Caco-2 (cell line): ENCODE results near the gene TMCO6. TPM values are rescaled to one million over a fixed set of nuclear protein-coding genes. Genes with fewer than 3 reads are reported as not detected.

Experiments used
- BruUV-seq: library from RNA; stranded (reverse); fragments of 400-500 nt; replicated peaks from 2 replicates; lab custom pipeline; 2021; lab: Mats Ljungman, UMichigan
- CTCF ChIA-PET: fragments of 300-600 bp; sonication (Branson Sonifier 250); formaldehyde crosslinking; loops from one replicate; lab custom pipeline; 2022; ENCODE audit warnings: antibody characterized with exemption; lab: Charles Lee
- POLR2A ChIA-PET: fragments of 300-600 bp; sonication (Branson Sonifier 250); formaldehyde crosslinking; loops from one replicate; lab custom pipeline; 2022; ENCODE audit warnings: antibody characterized with exemption; lab: Charles Lee
- DNase-seq, 2 experiments: peaks; one replicate each; pipeline versions ENCODE4 v3.0.0 to v3.0.0-alpha.2; 2020 to 2022
- H3K27me3 ChIP-seq: replicated peaks from 2 replicates; pipeline ENCODE4 v1.6.0; 2011; ENCODE audit warnings: low read length; ENCODE audit not compliant: control insufficient read depth, insufficient read depth
- H3K36me3 ChIP-seq: 2 replicates; pipeline ENCODE4 v1.5.1; 2011; ENCODE audit warnings: low read length; ENCODE audit not compliant: control insufficient read depth, insufficient read depth
- H3K4me1 ChIP-seq: fragments of 250-450 bp; sonication (Bioruptor Pico); 2 replicates; pipeline ENCODE4 v1.5.1; 2020; ENCODE audit warnings: mild to moderate bottlenecking
- H3K4me3 ChIP-seq: 2 replicates; pipeline ENCODE4 v1.5.1; 2011; ENCODE audit warnings: low read depth, mild to moderate bottlenecking, control low read depth, low read length
- H3K9me3 ChIP-seq: fragments of 250-450 bp; sonication (Bioruptor Pico); 2 replicates; pipeline ENCODE4 v1.5.1; 2020; ENCODE audit warnings: mild to moderate bottlenecking, moderate library complexity
- H3K27ac Mint-ChIP-seq: one replicate; pipeline ENCODE4 v1.8.0; 2022; ENCODE audit warnings: mixed read lengths; ENCODE audit not compliant: unreplicated experiment
- H3K27me3 Mint-ChIP-seq: one replicate; pipeline ENCODE4 v1.8.0; 2022; ENCODE audit warnings: mixed read lengths; ENCODE audit not compliant: insufficient read depth, unreplicated experiment
- H3K36me3 Mint-ChIP-seq: one replicate; pipeline ENCODE4 v1.8.0; 2022; ENCODE audit warnings: mild to moderate bottlenecking, mixed read lengths; ENCODE audit not compliant: insufficient read depth, unreplicated experiment
- H3K4me1 Mint-ChIP-seq: one replicate; pipeline ENCODE4 v1.8.0; 2022; ENCODE audit warnings: low read depth, mixed read lengths; ENCODE audit not compliant: unreplicated experiment
- H3K4me3 Mint-ChIP-seq: one replicate; pipeline ENCODE4 v1.8.0; 2022; ENCODE audit warnings: mild to moderate bottlenecking, moderate library complexity, mixed read lengths; ENCODE audit not compliant: unreplicated experiment
- H3K9me3 Mint-ChIP-seq: one replicate; pipeline ENCODE4 v1.8.0; 2022; ENCODE audit warnings: mixed read lengths; ENCODE audit not compliant: unreplicated experiment
- CTCF ChIP-seq, 2 experiments: fragments of 200-600 bp in 1 of 2; IDR thresholded peaks; 1 replicate in 1 of 2; 2 replicates in 1 of 2; pipeline versions ENCODE4 v1.5.1 to v1.8.0; 2011 to 2022; ENCODE audit warnings: antibody characterized with exemption in 1 of 2, control low read depth in 1 of 2, inconsistent platforms in 1 of 2, low read depth in 1 of 2, low read length in 1 of 2, mild to moderate bottlenecking in 1 of 2, moderate library complexity in 1 of 2; ENCODE audit not compliant: insufficient read depth in 1 of 2, severe bottlenecking in 1 of 2, unreplicated experiment in 1 of 2
- intact Hi-C: fragments of 100-400 bp; cut with micrococcal nuclease; formaldehyde crosslinking; loops from one replicate; pipeline ENCODE4 v1.10.0; 2022; ENCODE audit not compliant: unreplicated experiment
- total RNA-seq: library from RNA; stranded (reverse); gene quantifications from 2 replicates; pipeline ENCODE4 v1.2.3, GENCODE V29; 2022

Gene TMCO6
- total RNA-seq, 1 experiment from 2014 or later, result 37.8 TPM

GRCh38 chr5:140671472-140672125 lies 32.3 kb downstream of the TMCO6 start:
- no peak for DNase-seq
- CTCF ChIA-PET, result interaction anchor here (1.1 kb wide), 1 partner anchor 24 kb away, joined by 4 read pairs; the partner anchor contains the start of gene IK
- POLR2A ChIA-PET, result interaction anchor here (0.6 kb wide), 1 partner anchor 120 kb away, joined by 4 read pairs; no protein-coding TSS in a partner anchor
- no TSS peak for BruUV-seq
- Mint-ChIP-seq H3K4me1 (peaks cover 2% of the 10 kb centered on the region), H3K9me3 (peaks cover 2% of the 10 kb centered on the region), H3K27me3 (no peaks in the 10 kb centered on the region), H3K4me3 (no peak overlapping the region), H3K27ac (no peak overlapping the region), H3K36me3 (peaks cover 72% of the 10 kb centered on the region)
- Histone ChIP-seq H3K9me3 (no peaks in the 10 kb centered on the region), H3K27me3 (no peaks in the 10 kb centered on the region), H3K4me1 (no peaks in the 10 kb centered on the region), H3K36me3 (peaks cover 4% of the 10 kb centered on the region; the same call in 1 of the 2 replicates), H3K4me3 (no peak overlapping the region)
- TF ChIP-seq CTCF (IDR thresholded peaks at IDR 0.05; ENCODE audit: insufficient read depth in 1 of 2, low read depth in 1 of 2, low read length in 1 of 2, severe bottlenecking in 1 of 2, unreplicated experiment in 1 of 2), result no peak
- intact Hi-C loops, result no loop called here

GRCh38 chr5:140672455-140673186 lies 33.4 kb downstream of the TMCO6 start:
- H3K4me1 Mint-ChIP-seq, result no peaks in the 10 kb centered on the region
- H3K4me1 ChIP-seq, result no peaks in the 10 kb centered on the region
- H3K9me3 Mint-ChIP-seq, result no peaks in the 10 kb centered on the region
- peaks cover 62% of the 10 kb centered on the region for H3K36me3 Mint-ChIP-seq
- no peaks in the 10 kb centered on the region for H3K27me3 ChIP-seq
- no peaks in the 10 kb centered on the region for H3K9me3 ChIP-seq
- intact Hi-C loops, result no loop called here
- no TSS peak for BruUV-seq
- no peak overlapping the region for H3K4me3 Mint-ChIP-seq
- H3K36me3 ChIP-seq, result peaks cover 5% of the 10 kb centered on the region
- H3K4me3 ChIP-seq, result no peak overlapping the region
- no peak overlapping the region for H3K27ac Mint-ChIP-seq
- no peak for TF ChIP-seq CTCF (IDR thresholded peaks at IDR 0.05; ENCODE audit: insufficient read depth in 1 of 2, low read depth in 1 of 2, low read length in 1 of 2, severe bottlenecking in 1 of 2, unreplicated experiment in 1 of 2)
- DNase-seq, result no peak
- ChIA-PET POLR2A (no interaction called here), CTCF (interaction anchor here (1.1 kb wide), 1 partner anchor 25 kb away, joined by 4 read pairs; the partner anchor contains the start of gene IK)
- no peaks in the 10 kb centered on the region for H3K27me3 Mint-ChIP-seq

DNA sequence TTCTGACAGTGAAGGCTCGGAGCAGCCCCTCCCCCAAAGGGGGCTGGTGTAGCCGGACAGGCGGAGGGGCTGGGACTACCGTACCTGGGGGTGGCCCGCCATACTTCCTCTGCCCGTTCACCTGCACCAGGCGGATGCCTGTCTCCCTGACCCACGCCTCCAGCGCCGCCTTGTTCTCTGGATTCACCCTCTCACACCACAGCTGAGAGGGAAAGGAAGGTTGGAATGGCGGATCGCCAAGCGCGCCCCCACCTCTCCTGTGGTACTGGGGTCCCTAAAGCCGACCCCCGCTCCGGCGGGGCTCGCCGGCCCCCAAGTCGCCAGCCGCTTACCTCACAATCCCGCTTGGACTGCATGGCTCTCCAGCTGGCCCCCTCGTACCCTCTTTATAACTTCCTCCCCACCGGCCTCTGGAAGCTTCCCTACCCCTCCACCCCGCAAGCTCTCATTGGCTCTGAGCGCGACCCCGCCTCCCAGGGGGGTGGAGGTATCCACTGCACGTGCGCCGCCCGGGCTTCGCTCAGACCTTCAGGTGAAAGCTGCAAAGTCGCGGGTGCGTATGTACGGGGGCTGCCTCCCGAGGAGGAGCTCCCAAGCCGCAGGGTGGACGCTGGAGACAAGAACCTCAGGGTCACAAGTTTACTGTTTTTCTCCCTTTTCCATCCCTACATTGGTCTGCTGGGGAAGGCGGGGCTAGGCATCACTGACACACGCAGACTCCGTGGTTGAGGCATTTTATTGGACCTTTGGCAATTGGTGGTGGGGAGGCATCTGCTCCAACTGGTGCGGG lies 34.1 kb downstream of the TMCO6 start, which contains the start of gene DND1:
TSS of gene DND1 (minus strand) at position 390 of the 790 bp plus-strand sequence. CDS start at position 356, 34 bp downstream.
- ChIA-PET POLR2A (no interaction called here), CTCF (no interaction called here)
- Histone ChIP-seq H3K27me3 (no peaks in the 10 kb centered on the region), H3K4me1 (no peaks in the 10 kb centered on the region), H3K36me3 (peaks cover 4% of the 10 kb centered on the region), H3K4me3 (no peak within 1 kb of the TSS), H3K9me3 (no peaks in the 10 kb centered on the region)
- peak within 1 kb of the TSS; percentile 18 for H3K27ac Mint-ChIP-seq
- no peaks in the 10 kb centered on the region for H3K9me3 Mint-ChIP-seq
- peaks cover 59% of the 10 kb centered on the region for H3K36me3 Mint-ChIP-seq
- H3K4me3 Mint-ChIP-seq, result no peak within 1 kb of the TSS
- TF ChIP-seq CTCF (IDR thresholded peaks at IDR 0.05; ENCODE audit: insufficient read depth in 1 of 2, low read depth in 1 of 2, low read length in 1 of 2, severe bottlenecking in 1 of 2, unreplicated experiment in 1 of 2), result no peak
- no peak for DNase-seq
- intact Hi-C loops, result no loop called here
- no peaks in the 10 kb centered on the region for H3K4me1 Mint-ChIP-seq
- no TSS peak for BruUV-seq
- no peaks in the 10 kb centered on the region for H3K27me3 Mint-ChIP-seq
